DND-41 (cell line): ENCODE results near the gene GLTPD2.

Experiments
- CTCF ChIP-seq: IDR thresholded peaks from 2 replicates; pipeline ENCODE4 v1.5.1; 2012; ENCODE audit warnings: borderline replicate concordance, low read length, moderate library complexity, mild to moderate bottlenecking; ENCODE audit not compliant: poor library complexity, severe bottlenecking; ENCODE audit errors: extremely low read depth
- EZH2 ChIP-seq: IDR thresholded peaks from 3 replicates; pipeline ENCODE4 v1.6.1; 2012; ENCODE audit warnings: borderline replicate concordance, low read depth, mild to moderate bottlenecking, moderate library complexity, low read length, inconsistent platforms; ENCODE audit not compliant: severe bottlenecking

DNA sequence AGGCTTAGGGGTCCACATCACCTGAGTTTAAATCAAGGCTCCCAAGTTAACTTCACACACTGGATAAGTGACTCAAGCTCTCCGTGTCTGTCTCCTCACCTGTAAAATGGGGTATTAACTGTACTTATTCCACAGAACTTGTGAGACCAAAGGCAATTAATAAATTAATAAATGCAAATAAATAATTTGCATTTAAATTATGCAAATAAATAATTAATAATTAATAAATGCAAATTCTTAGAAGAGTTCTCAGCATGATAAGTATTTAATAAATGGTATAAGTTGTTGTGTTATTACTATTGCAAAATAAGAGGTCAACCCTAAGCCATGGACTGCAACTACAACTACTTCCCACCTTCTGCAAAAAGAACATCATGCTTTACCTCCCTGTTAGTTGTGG is 35.4 kb upstream of the GLTPD2 start:
- no peak for TF ChIP-seq CTCF
- TF ChIP-seq EZH2, result no peak
